Adrenal gland (tissue), 5 donors: ENCODE data around the gene ZNF576.

Experiments used
- CTCF ChIP-seq, 6 experiments: fragments of 450-650 bp in 4 of 6; fragments of 200-600 bp in 2 of 6; sonication (generic) in 1 of 6; IDR thresholded peaks; 1 replicate in 5 of 6; 2 replicates in 1 of 6; pipeline versions ENCODE4 v1.5.1 to v1.8.0; 2016 to 2021; ENCODE audit warnings: antibody characterized with exemption in 6 of 6, mild to moderate bottlenecking in 2 of 6, moderate library complexity in 1 of 6
- POLR2A ChIP-seq, 2 donors: fragments of 450-650 bp; IDR thresholded peaks; one replicate each; pipeline ENCODE4 v1.6.1; 2017; ENCODE audit warnings: antibody characterized with exemption in 2 of 2, mild to moderate bottlenecking in 2 of 2, moderate library complexity in 1 of 2
- donor health status: DM: no; HTN: no; CAD: no.

- TF ChIP-seq CTCF (IDR thresholded peaks at IDR 0.05) (no peak), POLR2A (IDR thresholded peaks at IDR 0.05) (no peak)
These were observed 14.1 kb downstream of the ZNF576 start for GRCh38 chr19:43610493-43610892.
